IMR-90 (cell line): ENCODE data around the gene C5orf52. TPM values are rescaled to one million over a fixed set of nuclear protein-coding genes. Genes with fewer than 3 reads are reported as not detected.
A peak's percentile ranks its signal among the peaks of the same experiment; 100 is the strongest.

Source experiments
- ATAC-seq: fragments of 200-7000 bp; cut with Tn5 transposase; 2 replicates; pipeline ENCODE4 v1.9.1; 2020; ENCODE audit warnings: low read depth, mild to moderate bottlenecking, moderate library complexity
- BruUV-seq: library from RNA; stranded (reverse); fragments of 400-500 nt; replicated peaks from 2 replicates; lab custom pipeline; 2021; lab: Mats Ljungman, UMichigan
- CTCF ChIA-PET: fragments of 300-600 bp; formaldehyde crosslinking; extraction: SDS; loops from one replicate; lab custom pipeline; 2021; ENCODE audit warnings: antibody characterized with exemption; lab: Yijun Ruan, JAX
- POLR2A ChIA-PET: fragments of 300-600 bp; sonication (Branson Sonifier 250); formaldehyde crosslinking; loops from one replicate; lab custom pipeline; 2022; ENCODE audit warnings: antibody characterized with exemption; ENCODE audit not compliant: unreplicated experiment; lab: Charles Lee
- DNase-seq: peaks from one replicate; pipeline ENCODE4 v3.0.0; 2013
- H2AFZ ChIP-seq: replicated peaks from 2 replicates; pipeline ENCODE3; 2013; ENCODE audit warnings: low read length, mild to moderate bottlenecking; ENCODE audit not compliant: poor library complexity
- H2AK5ac ChIP-seq: 2 replicates; pipeline ENCODE4 v1.6.1; 2013; ENCODE audit warnings: low read depth, low read length, inconsistent platforms
- H2AK9ac ChIP-seq: replicated peaks from 2 replicates; pipeline ENCODE3; 2013; ENCODE audit warnings: mild to moderate bottlenecking, low read depth, low read length, moderate library complexity; ENCODE audit not compliant: poor library complexity
- H2BK120ac ChIP-seq: 2 replicates; pipeline ENCODE4 v1.6.1; 2013; ENCODE audit warnings: low read depth, low read length, inconsistent platforms
- H2BK15ac ChIP-seq: 3 replicates; pipeline ENCODE4 v1.6.1; 2013; ENCODE audit warnings: low read depth, low read length, inconsistent platforms
- H2BK20ac ChIP-seq: 2 replicates; pipeline ENCODE4 v1.6.1; 2013; ENCODE audit warnings: low read depth, mild to moderate bottlenecking, inconsistent platforms, low read length, moderate library complexity
- H2BK5ac ChIP-seq: 2 replicates; pipeline ENCODE4 v1.6.1; 2013; ENCODE audit warnings: mild to moderate bottlenecking, low read depth, low read length, inconsistent platforms; ENCODE audit not compliant: poor library complexity, severe bottlenecking
- H3K14ac ChIP-seq: replicated peaks from 2 replicates; pipeline ENCODE4 v1.6.1; 2013; ENCODE audit warnings: low read depth, low read length, inconsistent platforms
- H3K18ac ChIP-seq: 2 replicates; pipeline ENCODE4 v1.6.1; 2013; ENCODE audit warnings: low read depth, low read length, control low read depth
- H3K23ac ChIP-seq: 2 replicates; pipeline ENCODE4 v1.6.1; 2013; ENCODE audit warnings: low read depth, low read length, inconsistent platforms
- H3K27ac ChIP-seq: 2 replicates; pipeline ENCODE4 v1.5.1; 2013; ENCODE audit warnings: mild to moderate bottlenecking, control low read depth, low read length; ENCODE audit not compliant: insufficient read depth
- H3K27me3 ChIP-seq: 2 replicates; pipeline ENCODE4 v1.6.1; 2013; ENCODE audit warnings: low read length; ENCODE audit not compliant: control insufficient read depth, insufficient read depth
- H3K36me3 ChIP-seq: 2 replicates; pipeline ENCODE4 v1.6.1; 2013; ENCODE audit warnings: low read length, mixed read lengths; ENCODE audit not compliant: control insufficient read depth, insufficient read depth
- H3K4ac ChIP-seq: 2 replicates; pipeline ENCODE4 v1.6.1; 2013; ENCODE audit warnings: low read depth, low read length, inconsistent platforms
- H3K4me1 ChIP-seq: 2 replicates; pipeline ENCODE4 v1.6.1; 2013; ENCODE audit warnings: low read length, mixed read lengths; ENCODE audit not compliant: control insufficient read depth, insufficient read depth
- H3K4me2 ChIP-seq: 2 replicates; pipeline ENCODE4 v1.6.1; 2013; ENCODE audit warnings: low read depth, mild to moderate bottlenecking, control low read depth, low read length, moderate library complexity
- H3K4me3 ChIP-seq: 2 replicates; pipeline ENCODE4 v1.5.1; 2013; ENCODE audit warnings: low read depth, mild to moderate bottlenecking, control low read depth, low read length, moderate library complexity; ENCODE audit not compliant: insufficient read depth
- H3K56ac ChIP-seq: 2 replicates; pipeline ENCODE4 v1.6.1; 2013; ENCODE audit warnings: low read length, inconsistent platforms; ENCODE audit not compliant: insufficient read depth; ENCODE audit errors: extremely low read depth
- H3K79me1 ChIP-seq, 2 experiments: 2 replicates each; pipeline ENCODE4 v1.6.1; 2013; ENCODE audit warnings: low read length in 2 of 2, inconsistent platforms in 1 of 2, low read depth in 1 of 2
- H3K9ac ChIP-seq: 2 replicates; pipeline ENCODE4 v1.6.1; 2013; ENCODE audit warnings: low read depth, low read length, control low read depth
- H3K9me1 ChIP-seq: 2 replicates; pipeline ENCODE4 v1.6.1; 2013; ENCODE audit warnings: low read length, inconsistent platforms; ENCODE audit not compliant: insufficient read depth
- H3K9me3 ChIP-seq: 2 replicates; pipeline ENCODE4 v1.6.1; 2013; ENCODE audit warnings: low read length; ENCODE audit not compliant: control insufficient read depth, insufficient read depth
- H4K20me1 ChIP-seq: 2 replicates; pipeline ENCODE4 v1.6.1; 2013; ENCODE audit warnings: low read length, inconsistent platforms; ENCODE audit not compliant: insufficient read depth
- H4K5ac ChIP-seq: 2 replicates; pipeline ENCODE4 v1.6.1; 2013; ENCODE audit warnings: mild to moderate bottlenecking, low read depth, low read length, control low read depth
- H4K8ac ChIP-seq, 2 experiments: 2 replicates each; pipeline ENCODE4 v1.6.1; 2013; ENCODE audit warnings: low read depth in 2 of 2, low read length in 2 of 2, control low read depth in 1 of 2, inconsistent platforms in 1 of 2
- H4K91ac ChIP-seq: 2 replicates; pipeline ENCODE4 v1.6.1; 2013; ENCODE audit warnings: low read depth, low read length, inconsistent platforms; ENCODE audit not compliant: insufficient read depth
- BHLHE40 ChIP-seq: fragments of 150-350 bp; IDR thresholded peaks from 2 replicates; pipeline ENCODE4 v1.6.1; 2016; ENCODE audit warnings: mild to moderate bottlenecking, low read depth, low read length
- FOS ChIP-seq: fragments of 150-350 bp; IDR thresholded peaks from 2 replicates; pipeline ENCODE4 v1.6.1; 2016; ENCODE audit warnings: low read depth, low read length
- MAZ ChIP-seq: IDR thresholded peaks from 2 replicates; pipeline ENCODE4 v1.6.1; 2012; ENCODE audit warnings: low read depth, mild to moderate bottlenecking, low read length, improper control_type of control experiment, moderate library complexity, borderline replicate concordance
- NFE2L2 ChIP-seq: fragments of 150-350 bp; IDR thresholded peaks from 2 replicates; pipeline ENCODE4 v1.6.1; 2016; ENCODE audit warnings: low read depth, mild to moderate bottlenecking, low read length
- POLR2A ChIP-seq: IDR thresholded peaks from 2 replicates; pipeline ENCODE4 v1.6.1; 2012; ENCODE audit warnings: mild to moderate bottlenecking, low read depth, low read length
- RFX5 ChIP-seq: IDR thresholded peaks from 2 replicates; pipeline ENCODE4 v1.8.0; 2012; ENCODE audit warnings: low read depth, mild to moderate bottlenecking, low read length, moderate library complexity
- WGBS, 2 experiments: methylation state at CpG; one replicate each; pipeline versions ENCODE4 v1.1.5 to v1.1.7; 2013; ENCODE audit warnings: missing lambda C conversion rate in 2 of 2; ENCODE audit not compliant: insufficient read length in 1 of 2; ENCODE audit errors: extremely low coverage in 2 of 2; 5-methylcytosine and 5-hydroxymethylcytosine counted together
- dilution Hi-C: fragments of 300-500 bp; cut with HindIII; formaldehyde crosslinking; loops from one replicate; pipeline ENCODE4 v1.14.3; 2018; ENCODE audit warnings: low sequenced_read_pairs; ENCODE audit not compliant: unreplicated experiment
- in situ Hi-C: fragments of 300-500 bp; cut with MboI; formaldehyde crosslinking; loops from 3 replicates; pipeline ENCODE4 v1.14.3; 2019; ENCODE audit warnings: low sequenced_read_pairs, inconsistent platforms, mixed read lengths
- intact Hi-C: fragments of 100-400 bp; cut with micrococcal nuclease; formaldehyde crosslinking; loops from 2 replicates; pipeline ENCODE4 v1.10.0; 2022
- polyA plus RNA-seq, 3 experiments: library from polyadenylated mRNA; depleted of rRNA; stranded (reverse); fragments of >200 nt; gene quantifications; 2 replicates each; pipeline ENCODE4 v1.2.3, GENCODE V29; 2012; ENCODE audit warnings: low replicate concordance in 1 of 3
- total RNA-seq: library from RNA; depleted of rRNA; stranded (reverse); fragments of >200 nt; gene quantifications from 2 replicates; pipeline ENCODE4 v1.2.3, GENCODE V29; 2012
- TF ChIP-seq, protein P1 (sequence below): fragments of 150-350 bp; IDR thresholded peaks from 2 replicates; pipeline ENCODE4 v1.6.1; 2017; ENCODE audit warnings: mild to moderate bottlenecking, antibody characterized with exemption, low read length, low read depth
- TF ChIP-seq, protein P2 (sequence below): fragments of 150-350 bp; IDR thresholded peaks from 2 replicates; pipeline ENCODE4 v1.6.1; 2016; ENCODE audit warnings: low read depth, mild to moderate bottlenecking, low read length, moderate library complexity, borderline replicate concordance

The C5orf52 gene
- total and polyA plus RNA-seq, 2 of the 4 experiments (the other 2 are of a cell fraction) = not detected

DNA sequence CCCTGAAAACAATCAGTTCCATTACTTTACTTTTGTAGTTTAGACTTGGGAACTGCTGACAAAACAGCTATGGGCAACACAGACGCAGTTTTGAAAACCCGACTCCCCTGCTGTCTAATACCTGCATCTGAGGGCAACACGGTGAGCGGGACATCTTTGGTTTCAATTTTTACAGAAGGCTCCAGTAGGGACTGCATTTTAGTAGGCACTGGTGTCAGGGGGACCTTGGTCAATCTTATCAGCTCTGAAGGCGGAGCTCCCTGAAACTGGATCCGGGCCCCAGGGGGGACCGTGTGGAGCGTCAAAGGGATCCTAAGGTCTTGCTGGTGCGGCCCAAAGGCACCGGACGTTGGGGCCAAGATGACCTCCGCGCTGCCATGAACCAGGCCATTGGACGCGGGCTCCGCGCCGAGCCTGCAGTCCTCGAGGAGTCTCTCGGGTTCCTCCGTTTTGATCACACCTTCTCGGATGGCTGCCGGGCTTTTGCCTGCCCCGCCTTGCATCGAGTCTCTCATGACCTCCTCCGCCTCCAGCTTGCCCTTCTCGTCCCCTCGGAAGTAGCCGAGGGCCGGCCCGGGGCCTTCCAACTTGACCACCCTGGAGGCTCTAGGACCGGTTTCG lies 20.2 kb upstream of the C5orf52 start:
- ChIA-PET POLR2A (no interaction called here), CTCF (no interaction called here)
- no peak overlapping the region for H2BK15ac ChIP-seq
- H2BK120ac ChIP-seq = no peak overlapping the region
- no peak overlapping the region for H2AK5ac ChIP-seq
- dilution Hi-C loops = no loop called here
- no peaks in the 10 kb centered on the region; the same call in 1 of the 2 replicates for H3K4me1 ChIP-seq
- no peaks in the 10 kb centered on the region for H4K20me1 ChIP-seq
- no peak overlapping the region for H2BK5ac ChIP-seq
- peak overlapping the region; percentile 93 for H2AFZ ChIP-seq
- no peaks in the 10 kb centered on the region for H3K36me3 ChIP-seq
- H3K4me2 ChIP-seq = no peak overlapping the region
- intact Hi-C loops = no loop called here
- ATAC-seq (no peak), DNase-seq (no peak)
- no peak overlapping the region for H2AK9ac ChIP-seq
- H3K4me3 ChIP-seq = no peak overlapping the region
- H2BK20ac ChIP-seq = no peak overlapping the region
- 78% methylated on average over 19 of the region's 33 CpGs; no CpG with 5 or more reads in 1 of the 2 experiments for WGBS, 2 experiments
- no peak overlapping the region for H4K5ac ChIP-seq
- H3K9ac ChIP-seq = no peak overlapping the region
- no peak overlapping the region; a peak in 1 of 4 replicates for H4K8ac ChIP-seq
- no peak overlapping the region for H3K23ac ChIP-seq
- H3K4ac ChIP-seq = no peak overlapping the region
- H3K18ac ChIP-seq = no peak overlapping the region
- no peak overlapping the region for H4K91ac ChIP-seq
- peaks cover 4% of the 10 kb centered on the region for H3K9me3 ChIP-seq
- no peaks in the 10 kb centered on the region for H3K9me1 ChIP-seq
- H3K56ac ChIP-seq = no peak overlapping the region
- H3K27ac ChIP-seq = no peak overlapping the region
- TF ChIP-seq BHLHE40 (no peak), MAZ (no peak), FOS (no peak), NFE2L2 (no peak), POLR2A (no peak), RFX5 (no peak)
- TF ChIP-seq, protein P1, sequence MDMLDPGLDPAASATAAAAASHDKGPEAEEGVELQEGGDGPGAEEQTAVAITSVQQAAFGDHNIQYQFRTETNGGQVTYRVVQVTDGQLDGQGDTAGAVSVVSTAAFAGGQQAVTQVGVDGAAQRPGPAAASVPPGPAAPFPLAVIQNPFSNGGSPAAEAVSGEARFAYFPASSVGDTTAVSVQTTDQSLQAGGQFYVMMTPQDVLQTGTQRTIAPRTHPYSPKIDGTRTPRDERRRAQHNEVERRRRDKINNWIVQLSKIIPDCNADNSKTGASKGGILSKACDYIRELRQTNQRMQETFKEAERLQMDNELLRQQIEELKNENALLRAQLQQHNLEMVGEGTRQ = no peak
- TF ChIP-seq, protein P2, sequence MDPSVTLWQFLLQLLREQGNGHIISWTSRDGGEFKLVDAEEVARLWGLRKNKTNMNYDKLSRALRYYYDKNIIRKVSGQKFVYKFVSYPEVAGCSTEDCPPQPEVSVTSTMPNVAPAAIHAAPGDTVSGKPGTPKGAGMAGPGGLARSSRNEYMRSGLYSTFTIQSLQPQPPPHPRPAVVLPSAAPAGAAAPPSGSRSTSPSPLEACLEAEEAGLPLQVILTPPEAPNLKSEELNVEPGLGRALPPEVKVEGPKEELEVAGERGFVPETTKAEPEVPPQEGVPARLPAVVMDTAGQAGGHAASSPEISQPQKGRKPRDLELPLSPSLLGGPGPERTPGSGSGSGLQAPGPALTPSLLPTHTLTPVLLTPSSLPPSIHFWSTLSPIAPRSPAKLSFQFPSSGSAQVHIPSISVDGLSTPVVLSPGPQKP = no peak
- BruUV-seq = no TSS peak
- no peaks in the 10 kb centered on the region for H3K79me1 ChIP-seq
- in situ Hi-C loops = no loop called here
- H3K27me3 ChIP-seq = no peaks in the 10 kb centered on the region
- no peak overlapping the region for H3K14ac ChIP-seq
